ENCODE results near the gene BLVRB.
"Not testable (repeated sequence)": the region's sequence is repeated elsewhere in the genome, so short reads cannot be mapped to it uniquely, and the experiment has no call there.

The BLVRB gene

GRCh38 chr19:40464059-40465024, 1.2 kb downstream of the BLVRB start:
- Histone ChIP-seq H4K91ac (ENCODE audit: low read depth, low read length, poor library complexity) (no peak overlapping the region), H2BK120ac (ENCODE audit: low read depth, low read length) (no peak overlapping the region), H3K4me2 (ENCODE audit: insufficient read depth, low read length, poor library complexity, severe bottlenecking) (no peak overlapping the region), H2AK5ac (ENCODE audit: low read depth, low read length) (peak overlapping the region; percentile 29), H4K8ac (ENCODE audit: low read depth, low read length) (no peak overlapping the region), H3K4ac (ENCODE audit: low read length) (no peak overlapping the region), H3K23ac (ENCODE audit: low read depth, low read length, poor library complexity) (no peak overlapping the region), H2BK12ac (ENCODE audit: low read length) (no peak overlapping the region), H3K4me3 (ENCODE audit: low read length in 2 of 2) (peak overlapping the region in 1 of 2 donors; percentile 74), H3K9ac (ENCODE audit: low read depth, low read length, poor library complexity) (no peak overlapping the region), H3K4me1 (ENCODE audit: control insufficient read depth in 2 of 2, insufficient read depth in 1 of 2, low read depth in 1 of 2, low read length in 2 of 2) (peaks cover 13 to 15% of the 10 kb centered on the region in 2 donors), H2BK15ac (ENCODE audit: low read length) (peak overlapping the region; percentile 22), H2BK5ac (ENCODE audit: low read length) (peak overlapping the region; percentile 4), H3K27me3 (ENCODE audit: control insufficient read depth in 3 of 3, insufficient read depth in 3 of 3, low read depth in 1 of 3, low read length in 3 of 3) (peaks cover 14 to 34% (median 32%) of the 10 kb centered on the region in 3 experiments), H3K36me3 (replicated peaks in 1 of 2; ENCODE audit: control insufficient read depth in 2 of 2, insufficient read depth in 2 of 2, low read length in 2 of 2) (no peaks in the 10 kb centered on the region), H3K14ac (ENCODE audit: low read length) (no peak overlapping the region), H2AFZ (ENCODE audit: low read length) (no peak overlapping the region), H3K79me1 (ENCODE audit: low read depth, low read length) (no peaks in the 10 kb centered on the region), H3K27ac (replicated peaks; ENCODE audit: low read length) (no peak overlapping the region), H3K9me3 (replicated peaks in 1 of 2; ENCODE audit: control insufficient read depth in 2 of 2, insufficient read depth in 1 of 2, low read depth in 1 of 2, low read length in 2 of 2) (peaks cover 0 to 7% of the 10 kb centered on the region in 2 donors), H3K18ac (ENCODE audit: low read length) (peak overlapping the region; percentile 72)
- WGBS, 2 donors (ENCODE audit: extremely low coverage in 2 of 2, insufficient read length in 2 of 2, insufficient replicate concordance in 1 of 2), result no CpG with 5 or more reads among the region's 11 CpGs
- peak; percentile 73 for DNase-seq (ENCODE audit: low spot score)

DNA sequence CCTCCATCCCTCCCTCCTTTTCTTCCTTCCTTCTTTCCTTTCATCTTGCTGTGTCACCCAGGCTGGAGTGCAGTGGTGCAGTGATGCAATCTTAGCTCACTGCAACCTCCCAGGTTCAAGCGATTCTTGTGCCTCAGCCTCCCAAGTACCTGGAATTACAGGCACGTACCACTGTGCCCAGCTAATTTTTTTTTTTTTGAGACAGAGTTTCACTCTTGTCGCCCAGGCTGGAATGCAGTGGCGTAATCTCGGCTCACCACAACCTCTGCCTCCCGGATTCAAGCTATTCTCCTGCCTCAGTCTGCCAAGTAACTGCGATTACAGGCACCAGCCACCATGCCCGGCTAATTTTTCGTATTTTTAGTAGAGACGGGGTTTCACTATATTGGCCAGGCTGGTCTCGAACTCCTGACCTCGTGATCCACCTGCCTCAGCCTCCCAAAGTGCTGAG, 1.9 kb downstream of the BLVRB start:
- H2BK120ac ChIP-seq (ENCODE audit: low read depth, low read length); H3K14ac ChIP-seq (ENCODE audit: low read length); H3K79me1 ChIP-seq (ENCODE audit: low read depth, low read length); H4K8ac ChIP-seq (ENCODE audit: low read depth, low read length); H3K4me3 ChIP-seq (ENCODE audit: low read length in 2 of 2); H2BK5ac ChIP-seq (ENCODE audit: low read length); H3K4me2 ChIP-seq (ENCODE audit: insufficient read depth, low read length, poor library complexity, severe bottlenecking); H4K91ac ChIP-seq (ENCODE audit: low read depth, low read length, poor library complexity); H2AK5ac ChIP-seq (ENCODE audit: low read depth, low read length); H3K27ac ChIP-seq (replicated peaks; ENCODE audit: low read length); H2AFZ ChIP-seq (ENCODE audit: low read length); H2BK15ac ChIP-seq (ENCODE audit: low read length); H3K36me3 ChIP-seq (replicated peaks in 1 of 2; ENCODE audit: control insufficient read depth in 2 of 2, insufficient read depth in 2 of 2, low read length in 2 of 2); H2BK12ac ChIP-seq (ENCODE audit: low read length); H3K18ac ChIP-seq (ENCODE audit: low read length); H3K9me3 ChIP-seq (replicated peaks in 1 of 2; ENCODE audit: control insufficient read depth in 2 of 2, insufficient read depth in 1 of 2, low read depth in 1 of 2, low read length in 2 of 2); H3K9ac ChIP-seq (ENCODE audit: low read depth, low read length, poor library complexity); H3K4ac ChIP-seq (ENCODE audit: low read length); H3K23ac ChIP-seq (ENCODE audit: low read depth, low read length, poor library complexity); DNase-seq (ENCODE audit: low spot score): not testable (repeated sequence)
- WGBS, 2 donors (ENCODE audit: extremely low coverage in 2 of 2, insufficient read length in 2 of 2, insufficient replicate concordance in 1 of 2), result no CpG with 5 or more reads among the region's 12 CpGs
- H3K4me1 ChIP-seq (ENCODE audit: control insufficient read depth in 2 of 2, insufficient read depth in 1 of 2, low read depth in 1 of 2, low read length in 2 of 2), result peaks cover 13 to 15% of the 10 kb centered on the region in 2 donors
- H3K27me3 ChIP-seq (ENCODE audit: control insufficient read depth in 3 of 3, insufficient read depth in 3 of 3, low read depth in 1 of 3, low read length in 3 of 3), result peaks cover 14 to 30% (median 24%) of the 10 kb centered on the region in 3 experiments

DNA sequence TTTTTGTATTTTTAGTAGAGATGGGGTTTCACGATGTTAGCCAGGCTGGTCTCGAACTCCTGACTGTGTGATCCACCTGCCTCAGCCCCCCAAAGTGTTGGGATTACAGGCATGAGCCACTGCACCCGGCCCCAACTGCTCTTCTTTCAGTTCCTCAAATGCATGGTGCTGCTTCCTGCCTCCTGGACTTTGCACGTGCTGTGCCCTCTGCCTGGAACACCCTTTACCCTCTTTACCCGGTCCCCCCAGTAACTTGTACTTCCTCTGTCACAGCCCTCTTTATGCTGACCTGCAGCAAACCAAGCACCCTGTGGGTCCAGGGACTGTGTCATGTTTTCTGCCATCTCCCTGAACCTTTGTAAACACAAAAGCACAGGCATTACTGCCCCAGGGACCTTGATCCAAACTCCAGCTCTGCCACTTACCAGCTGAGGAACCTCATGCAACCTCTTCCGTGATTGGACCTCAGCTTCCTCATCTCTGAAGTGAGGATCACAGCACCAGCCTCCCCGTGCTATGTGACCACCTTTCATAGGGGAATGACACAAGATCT, 3.8 kb downstream of the BLVRB start:
- no peak overlapping the region for H2BK15ac ChIP-seq (ENCODE audit: low read length)
- no CpG with 5 or more reads among the region's 7 CpGs for WGBS, 2 donors (ENCODE audit: extremely low coverage in 2 of 2, insufficient read length in 2 of 2, insufficient replicate concordance in 1 of 2)
- H3K36me3 ChIP-seq (replicated peaks in 1 of 2; ENCODE audit: control insufficient read depth in 2 of 2, insufficient read depth in 2 of 2, low read length in 2 of 2), result no peaks in the 10 kb centered on the region
- H3K27ac ChIP-seq (replicated peaks; ENCODE audit: low read length), result no peak overlapping the region
- no peak overlapping the region for H3K14ac ChIP-seq (ENCODE audit: low read length)
- no peak overlapping the region for H4K8ac ChIP-seq (ENCODE audit: low read depth, low read length)
- no peak overlapping the region for H3K23ac ChIP-seq (ENCODE audit: low read depth, low read length, poor library complexity)
- H2AK5ac ChIP-seq (ENCODE audit: low read depth, low read length), result no peak overlapping the region
- no peak overlapping the region for H3K18ac ChIP-seq (ENCODE audit: low read length)
- no peak overlapping the region for H2AFZ ChIP-seq (ENCODE audit: low read length)
- H2BK12ac ChIP-seq (ENCODE audit: low read length), result no peak overlapping the region
- H3K79me1 ChIP-seq (ENCODE audit: low read depth, low read length), result no peaks in the 10 kb centered on the region
- peaks cover 5 to 14% (median 8%) of the 10 kb centered on the region in 3 experiments for H3K27me3 ChIP-seq (ENCODE audit: control insufficient read depth in 3 of 3, insufficient read depth in 3 of 3, low read depth in 1 of 3, low read length in 3 of 3)
- H3K4me3 ChIP-seq (ENCODE audit: low read length in 2 of 2), result no peak overlapping the region
- no peak overlapping the region for H4K91ac ChIP-seq (ENCODE audit: low read depth, low read length, poor library complexity)
- no peak overlapping the region for H2BK120ac ChIP-seq (ENCODE audit: low read depth, low read length)
- no peak overlapping the region for H3K4ac ChIP-seq (ENCODE audit: low read length)
- no peak overlapping the region for H2BK5ac ChIP-seq (ENCODE audit: low read length)
- no peak for DNase-seq (ENCODE audit: low spot score)
- H3K9ac ChIP-seq (ENCODE audit: low read depth, low read length, poor library complexity), result no peak overlapping the region
- H3K4me2 ChIP-seq (ENCODE audit: insufficient read depth, low read length, poor library complexity, severe bottlenecking), result no peak overlapping the region
- peaks cover 0 to 7% of the 10 kb centered on the region in 2 donors for H3K9me3 ChIP-seq (replicated peaks in 1 of 2; ENCODE audit: control insufficient read depth in 2 of 2, insufficient read depth in 1 of 2, low read depth in 1 of 2, low read length in 2 of 2)
- peaks cover 13 to 15% of the 10 kb centered on the region in 2 donors for H3K4me1 ChIP-seq (ENCODE audit: control insufficient read depth in 2 of 2, insufficient read depth in 1 of 2, low read depth in 1 of 2, low read length in 2 of 2)

GRCh38 chr19:40460185-40460584, 5.4 kb downstream of the BLVRB start:
- no peak overlapping the region for H2BK5ac ChIP-seq (ENCODE audit: low read length)
- no peak for DNase-seq (ENCODE audit: low spot score)
- peaks cover 3 to 7% of the 10 kb centered on the region in 2 donors for H3K4me1 ChIP-seq (ENCODE audit: control insufficient read depth in 2 of 2, insufficient read depth in 1 of 2, low read depth in 1 of 2, low read length in 2 of 2)
- H3K4me2 ChIP-seq (ENCODE audit: insufficient read depth, low read length, poor library complexity, severe bottlenecking), result no peak overlapping the region
- H2BK15ac ChIP-seq (ENCODE audit: low read length), result no peak overlapping the region
- H3K9ac ChIP-seq (ENCODE audit: low read depth, low read length, poor library complexity), result no peak overlapping the region
- no peak overlapping the region for H3K4me3 ChIP-seq (ENCODE audit: low read length in 2 of 2)
- no peak overlapping the region for H3K18ac ChIP-seq (ENCODE audit: low read length)
- no peak overlapping the region for H4K8ac ChIP-seq (ENCODE audit: low read depth, low read length)
- no peak overlapping the region for H2AK5ac ChIP-seq (ENCODE audit: low read depth, low read length)
- no peaks in the 10 kb centered on the region for H3K36me3 ChIP-seq (replicated peaks in 1 of 2; ENCODE audit: control insufficient read depth in 2 of 2, insufficient read depth in 2 of 2, low read length in 2 of 2)
- no peak overlapping the region for H3K23ac ChIP-seq (ENCODE audit: low read depth, low read length, poor library complexity)
- no peak overlapping the region for H4K91ac ChIP-seq (ENCODE audit: low read depth, low read length, poor library complexity)
- H3K4ac ChIP-seq (ENCODE audit: low read length), result no peak overlapping the region
- H3K27ac ChIP-seq (replicated peaks; ENCODE audit: low read length), result no peak overlapping the region
- no peaks in the 10 kb centered on the region for H3K79me1 ChIP-seq (ENCODE audit: low read depth, low read length)
- H2BK12ac ChIP-seq (ENCODE audit: low read length), result no peak overlapping the region
- no peak overlapping the region for H3K14ac ChIP-seq (ENCODE audit: low read length)
- H2AFZ ChIP-seq (ENCODE audit: low read length), result no peak overlapping the region
- H3K27me3 ChIP-seq (ENCODE audit: control insufficient read depth in 3 of 3, insufficient read depth in 3 of 3, low read depth in 1 of 3, low read length in 3 of 3), result peaks cover 0 to 6% (median 0%) of the 10 kb centered on the region in 3 experiments
- WGBS, 2 donors (ENCODE audit: extremely low coverage in 2 of 2, insufficient read length in 2 of 2, insufficient replicate concordance in 1 of 2), result no CpG with 5 or more reads among the region's 3 CpGs
- no peak overlapping the region for H2BK120ac ChIP-seq (ENCODE audit: low read depth, low read length)
- no peaks in the 10 kb centered on the region for H3K9me3 ChIP-seq (replicated peaks in 1 of 2; ENCODE audit: control insufficient read depth in 2 of 2, insufficient read depth in 1 of 2, low read depth in 1 of 2, low read length in 2 of 2)

Measured in neuronal stem cell (in vitro differentiated cells).